MM.1S (cell line): ENCODE data around the gene SIX4.

Experiments used
- DNase-seq: peaks from one replicate; pipeline ENCODE4 v3.0.0-alpha.2; 2015
- H2AFZ ChIP-seq: fragments of 300-600 bp; sonication (generic); 2 replicates; pipeline ENCODE4 v1.6.0; 2016; ENCODE audit warnings: antibody characterized with exemption, low read length
- H3F3A ChIP-seq: fragments of 300-600 bp; sonication (generic); 2 replicates; pipeline ENCODE4 v1.6.1; 2016; ENCODE audit warnings: mild to moderate bottlenecking, antibody characterized with exemption, low read length, moderate library complexity, mixed read lengths; ENCODE audit not compliant: insufficient read depth
- H3K27ac ChIP-seq: fragments of 300-600 bp; sonication (generic); 2 replicates; pipeline ENCODE4 v1.5.1; 2016; ENCODE audit warnings: mild to moderate bottlenecking, low read length
- H3K27me3 ChIP-seq: fragments of 300-600 bp; sonication (generic); replicated peaks from 2 replicates; pipeline ENCODE4 v1.6.0; 2016; ENCODE audit warnings: low read length; ENCODE audit not compliant: insufficient read depth
- H3K36me3 ChIP-seq: fragments of 300-600 bp; sonication (generic); replicated peaks from 2 replicates; pipeline ENCODE4 v1.6.1; 2016; ENCODE audit warnings: mild to moderate bottlenecking, low read length, mixed read lengths; ENCODE audit not compliant: insufficient read depth
- H3K4me1 ChIP-seq: fragments of 300-600 bp; sonication (generic); 2 replicates; pipeline ENCODE4 v1.6.1; 2016; ENCODE audit warnings: low read length, mixed read lengths
- H3K4me2 ChIP-seq: fragments of 300-600 bp; sonication (generic); 2 replicates; pipeline ENCODE4 v1.6.0; 2016; ENCODE audit warnings: low read depth, low read length
- H3K4me3 ChIP-seq: fragments of 300-600 bp; sonication (generic); 2 replicates; pipeline ENCODE4 v1.5.1; 2016; ENCODE audit warnings: low read length, mixed read lengths
- H3K79me2 ChIP-seq: fragments of 300-600 bp; sonication (generic); 2 replicates; pipeline ENCODE4 v1.6.1; 2016; ENCODE audit warnings: mixed run types, low read length, mixed read lengths
- H3K9ac ChIP-seq: fragments of 300-600 bp; sonication (generic); 2 replicates; pipeline ENCODE4 v1.6.1; 2016; ENCODE audit warnings: low read length, mixed read lengths
- H3K9me2 ChIP-seq: fragments of 300-600 bp; sonication (generic); replicated peaks from 2 replicates; pipeline ENCODE4 v1.6.1; 2016; ENCODE audit warnings: mild to moderate bottlenecking, low read length, mixed read lengths; ENCODE audit not compliant: insufficient read depth
- H3K9me3 ChIP-seq: fragments of 300-600 bp; sonication (generic); replicated peaks from 2 replicates; pipeline ENCODE4 v1.6.1; 2016; ENCODE audit warnings: mild to moderate bottlenecking, low read length, mixed read lengths; ENCODE audit not compliant: insufficient read depth
- H4K20me1 ChIP-seq: fragments of 300-600 bp; sonication (generic); 2 replicates; pipeline ENCODE4 v1.6.1; 2016; ENCODE audit warnings: mild to moderate bottlenecking, low read length, moderate library complexity, mixed read lengths; ENCODE audit not compliant: insufficient read depth
- CTCF ChIP-seq: fragments of 300-600 bp; sonication (generic); IDR thresholded peaks from 2 replicates; pipeline ENCODE4 v1.5.1; 2016; ENCODE audit warnings: antibody characterized with exemption, low read length, mixed read lengths
- EZH2 ChIP-seq: fragments of 300-600 bp; sonication (generic); optimal IDR thresholded peaks from 2 replicates; pipeline ENCODE3; 2017; ENCODE audit warnings: low read depth, mild to moderate bottlenecking, antibody characterized with exemption, low read length, mixed read lengths
- EZH2phosphoT487 ChIP-seq: fragments of 300-600 bp; sonication (generic); IDR thresholded peaks from 2 replicates; pipeline ENCODE4 v1.6.1; 2018; ENCODE audit warnings: antibody characterized with exemption, low read length

The SIX4 gene

GRCh38 chr14:60736494-60736893 is 12.3 kb upstream of the SIX4 start:
- 0 out of 2 replicates have a peak, but pooled peaks cover 3% of the 10 kb centered on the region for H3K4me1 ChIP-seq
- no peak overlapping the region for H2AFZ ChIP-seq
- peaks cover 35% of the 10 kb centered on the region for H3K79me2 ChIP-seq
- no peaks in the 10 kb centered on the region for H4K20me1 ChIP-seq
- H3K9ac ChIP-seq = no peak overlapping the region
- H3K9me3 ChIP-seq = no peaks in the 10 kb centered on the region
- no peak overlapping the region for H3K4me2 ChIP-seq
- H3F3A ChIP-seq = no peaks in the 10 kb centered on the region
- H3K27ac ChIP-seq = no peak overlapping the region
- no peaks in the 10 kb centered on the region for H3K27me3 ChIP-seq
- H3K36me3 ChIP-seq = no peaks in the 10 kb centered on the region
- no peak for DNase-seq
- H3K9me2 ChIP-seq = no peaks in the 10 kb centered on the region
- TF ChIP-seq EZH2 (no peak), CTCF (no peak), EZH2phosphoT487 (no peak)
- H3K4me3 ChIP-seq = no peak overlapping the region

- Histone ChIP-seq H3K9ac (peak overlapping the region; percentile 69; the same call in 1 of the 2 replicates), H3K36me3 (no peaks in the 10 kb centered on the region), H3K79me2 (peaks cover 35% of the 10 kb centered on the region), H3K9me2 (no peaks in the 10 kb centered on the region), H3K27ac (no peak overlapping the region), H4K20me1 (no peaks in the 10 kb centered on the region), H3F3A (no peaks in the 10 kb centered on the region), H3K4me1 (0 out of 2 replicates have a peak, but pooled peaks cover 3% of the 10 kb centered on the region), H3K4me3 (peak overlapping the region; percentile 88), H3K9me3 (no peaks in the 10 kb centered on the region), H2AFZ (peak overlapping the region; percentile 83; the same call in 1 of the 2 replicates), H3K4me2 (peak overlapping the region; percentile 66), H3K27me3 (no peaks in the 10 kb centered on the region)
- no peak for TF ChIP-seq CTCF
- no peak for DNase-seq
Measured at GRCh38 chr14:60735416-60735815, 11.3 kb upstream of the SIX4 start.

GRCh38 chr14:60734465-60735242 is 10.5 kb upstream of the SIX4 start, which contains the start of gene MNAT1:
TSS of gene MNAT1 (plus strand) at chr14:60734761. CDS start at chr14:60734863, 102 bp downstream.
- Histone ChIP-seq H3F3A (no peaks in the 10 kb centered on the region), H3K9me3 (no peaks in the 10 kb centered on the region), H3K27me3 (no peaks in the 10 kb centered on the region), H3K4me1 (0 out of 2 replicates have a peak, but pooled peaks cover 3% of the 10 kb centered on the region), H3K27ac (no peak within 1 kb of the TSS), H3K79me2 (peaks cover 33% of the 10 kb centered on the region), H3K9me2 (no peaks in the 10 kb centered on the region), H3K36me3 (no peaks in the 10 kb centered on the region), H3K9ac (peak within 1 kb of the TSS; percentile 69), H3K4me2 (peak within 1 kb of the TSS; percentile 66), H2AFZ (peak within 1 kb of the TSS; percentile 83), H3K4me3 (peak within 1 kb of the TSS; percentile 88), H4K20me1 (no peaks in the 10 kb centered on the region)
- TF ChIP-seq CTCF = no peak
- no peak for TF ChIP-seq EZH2
- TF ChIP-seq EZH2phosphoT487 = no peak
- DNase-seq = peak; percentile 63
